Stimulated activated effector memory CD8-positive, alpha-beta T cell treated with anti-CD3 and anti-CD28 coated beads, Interleukin-12 subunit alpha, Interleukin-12 subunit beta, amount 100 ng/mL, for 72 hours (primary cell): Measurements from ENCODE around the gene ATP2B2.
"Not testable (repeated sequence)": the region's sequence is repeated elsewhere in the genome, so short reads cannot be mapped to it uniquely, and the experiment has no call there.

Experiments used
- ATAC-seq: fragments of 150-1000 bp; cut with Tn5 transposase; 2 replicates; pipeline ENCODE4 v1.10.0; 2021
- DNase-seq, 2 donors: peaks; one replicate each; pipeline ENCODE4 v3.0.0; 2021 to 2022; ENCODE audit warnings: low spot score in 2 of 2
- H3K27ac Mint-ChIP-seq: one replicate; pipeline ENCODE4 v1.8.0; 2022; ENCODE audit warnings: mild to moderate bottlenecking, mixed read lengths
- H3K36me3 Mint-ChIP-seq: one replicate; pipeline ENCODE4 v1.8.0; 2022; ENCODE audit warnings: mild to moderate bottlenecking, mixed read lengths
- H3K4me1 Mint-ChIP-seq: one replicate; pipeline ENCODE4 v1.8.0; 2022; ENCODE audit warnings: mixed read lengths
- H3K4me3 Mint-ChIP-seq: one replicate; pipeline ENCODE4 v1.8.0; 2022; ENCODE audit warnings: mild to moderate bottlenecking, mixed read lengths
- H3K9me3 Mint-ChIP-seq: one replicate; pipeline ENCODE4 v1.8.0; 2022; ENCODE audit warnings: mixed read lengths

The ATP2B2 gene

DNA sequence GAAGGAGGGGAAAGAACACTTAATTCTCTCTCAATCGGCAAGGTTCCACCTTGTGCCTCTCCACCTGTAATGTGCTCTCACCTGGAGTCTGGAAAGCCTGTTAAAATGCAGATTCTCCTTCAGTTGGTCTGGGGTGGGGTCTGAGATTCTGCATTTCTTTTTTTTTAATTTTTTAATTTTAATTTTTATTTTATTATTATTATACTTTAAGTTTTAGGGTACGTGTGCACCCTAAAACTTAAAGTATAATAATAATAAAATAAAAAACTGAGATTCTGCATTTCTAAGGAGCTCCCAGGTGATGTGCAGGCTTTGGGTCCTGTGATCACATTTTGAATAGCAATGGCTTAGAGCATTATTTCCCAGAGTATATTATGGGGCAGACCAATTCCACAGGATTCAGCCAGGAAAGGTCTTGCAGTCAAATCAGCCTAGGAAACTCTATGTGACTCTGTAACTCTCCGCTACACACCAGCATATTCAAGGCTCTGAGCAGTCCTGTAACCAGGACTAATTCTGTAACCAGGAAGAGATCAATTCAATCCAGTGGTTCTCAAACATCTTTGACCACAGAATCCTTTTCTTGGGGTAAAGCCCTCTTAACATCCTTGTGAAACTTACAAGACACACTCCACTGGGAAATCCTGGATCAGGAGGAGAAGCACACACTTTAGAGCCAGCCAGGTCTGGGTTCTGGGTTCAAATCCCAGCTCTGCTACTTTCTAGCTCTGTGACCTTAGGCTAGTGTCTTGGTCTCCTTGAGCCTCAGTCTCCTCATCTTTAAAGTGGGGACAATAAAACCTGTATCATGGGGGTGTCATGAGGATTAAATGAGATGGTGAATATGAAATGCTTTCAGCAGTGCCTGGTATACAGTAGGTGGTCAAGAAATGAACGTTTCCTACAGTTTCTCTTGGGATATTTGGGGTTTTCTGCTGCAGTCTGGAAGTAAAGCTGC, 122.2 kb downstream of the ATP2B2 start:
- H3K27ac Mint-ChIP-seq, result no peak overlapping the region
- no peaks in the 10 kb centered on the region for H3K36me3 Mint-ChIP-seq
- no peaks in the 10 kb centered on the region for H3K9me3 Mint-ChIP-seq
- DNase-seq (no peak), ATAC-seq (no peak)
- H3K4me1 Mint-ChIP-seq, result peaks cover 21% of the 10 kb centered on the region
- no peak overlapping the region for H3K4me3 Mint-ChIP-seq

DNA sequence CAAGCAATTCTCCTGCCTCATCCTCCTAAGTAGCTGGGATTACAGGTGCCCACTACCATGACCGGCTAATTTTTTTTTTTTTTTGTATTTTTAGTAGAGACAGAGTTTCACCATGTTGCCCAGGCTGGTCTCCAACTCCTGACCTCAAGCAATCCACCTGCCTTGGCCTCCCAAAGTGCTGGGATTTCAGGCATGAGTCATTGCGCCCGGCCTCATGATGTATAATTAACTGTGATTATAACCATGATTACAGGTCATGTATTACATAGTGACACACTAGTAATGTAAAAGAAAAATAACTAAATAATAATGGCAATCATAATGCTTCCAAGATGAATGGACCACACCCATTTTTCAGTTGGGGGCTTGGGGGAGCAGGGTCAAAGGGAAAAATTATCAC, 122.9 kb downstream of the ATP2B2 start:
- H3K4me1 Mint-ChIP-seq, result peaks cover 14% of the 10 kb centered on the region
- not testable (repeated sequence) for H3K9me3 Mint-ChIP-seq, ATAC-seq, H3K27ac Mint-ChIP-seq, DNase-seq, H3K4me3 Mint-ChIP-seq, H3K36me3 Mint-ChIP-seq

DNA sequence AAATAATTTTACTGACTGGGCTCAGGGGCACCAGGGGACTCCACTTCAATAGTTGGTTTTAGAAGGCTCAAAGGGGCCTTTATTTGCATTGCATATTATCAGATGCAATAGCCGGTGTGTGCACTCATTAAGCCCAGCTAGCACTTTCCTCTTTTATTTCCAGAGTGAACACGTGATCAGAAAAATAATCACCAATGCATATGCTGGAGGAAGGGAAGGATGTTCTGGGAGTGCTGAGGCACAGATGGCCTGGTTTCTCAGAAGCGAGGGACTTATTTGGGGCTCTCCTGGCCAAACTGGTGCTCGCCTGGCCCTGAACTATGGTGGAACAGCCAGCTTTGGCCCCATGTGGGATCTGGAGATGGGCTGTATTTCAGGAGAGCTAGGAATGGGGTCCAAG, 124.0 kb downstream of the ATP2B2 start:
- Mint-ChIP-seq H3K27ac (no peak overlapping the region), H3K4me1 (peaks cover 6% of the 10 kb centered on the region), H3K36me3 (no peaks in the 10 kb centered on the region), H3K4me3 (no peak overlapping the region), H3K9me3 (no peaks in the 10 kb centered on the region)
- ATAC-seq (no peak), DNase-seq (no peak)

DNA sequence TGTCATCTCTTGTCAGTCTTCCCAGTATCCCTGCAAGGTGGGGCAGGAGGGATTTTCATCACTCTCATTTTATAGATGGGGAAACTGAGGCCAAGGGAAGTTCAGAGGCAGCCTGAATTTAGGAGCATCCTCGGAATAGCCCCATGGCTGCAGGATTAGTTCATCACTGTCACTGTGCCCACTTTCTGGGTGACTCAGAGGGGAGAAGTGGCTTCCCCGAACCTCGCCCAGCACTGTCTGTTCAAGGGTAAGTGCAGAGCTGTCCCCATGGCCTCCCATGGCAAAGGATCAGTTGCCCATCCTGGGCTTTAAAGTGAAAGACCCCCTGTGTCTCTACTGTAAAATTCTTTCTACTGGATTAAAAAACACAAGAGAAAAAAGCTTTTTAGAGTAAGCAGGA, 124.5 kb downstream of the ATP2B2 start:
- Mint-ChIP-seq H3K9me3 (no peaks in the 10 kb centered on the region), H3K27ac (no peak overlapping the region), H3K4me3 (no peak overlapping the region), H3K36me3 (no peaks in the 10 kb centered on the region), H3K4me1 (peaks cover 3% of the 10 kb centered on the region)
- ATAC-seq, result no peak
- DNase-seq, result no peak

- ATAC-seq (no peak), DNase-seq (no peak)
- H3K36me3 Mint-ChIP-seq, result no peaks in the 10 kb centered on the region
- no peak overlapping the region for H3K4me3 Mint-ChIP-seq
- H3K4me1 Mint-ChIP-seq, result no peaks in the 10 kb centered on the region
- H3K9me3 Mint-ChIP-seq, result no peaks in the 10 kb centered on the region
- H3K27ac Mint-ChIP-seq, result no peak overlapping the region
Measured at GRCh38 chr3:10379961-10380360, 125.4 kb downstream of the ATP2B2 start.

DNA sequence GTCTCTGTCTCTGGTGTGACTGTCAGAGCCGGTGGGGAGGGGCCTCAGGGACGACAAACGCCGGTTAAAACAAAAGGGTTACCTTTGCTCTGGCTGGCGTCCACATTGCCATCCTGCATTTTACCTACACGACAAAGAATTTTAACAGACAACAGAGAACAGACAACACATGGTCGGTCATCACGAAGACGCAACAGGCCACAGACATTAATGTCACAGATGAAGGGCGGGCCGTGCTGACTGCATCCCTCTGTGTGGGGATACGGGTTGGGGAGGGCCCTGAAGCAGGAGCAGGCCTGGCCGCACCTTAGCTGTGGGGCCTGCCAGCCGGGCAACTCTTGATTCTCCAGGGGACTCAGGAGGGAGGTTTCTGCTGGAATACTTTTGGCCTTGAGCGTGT, 126.2 kb downstream of the ATP2B2 start:
- H3K27ac Mint-ChIP-seq, result peak overlapping the region; percentile 7

DNA sequence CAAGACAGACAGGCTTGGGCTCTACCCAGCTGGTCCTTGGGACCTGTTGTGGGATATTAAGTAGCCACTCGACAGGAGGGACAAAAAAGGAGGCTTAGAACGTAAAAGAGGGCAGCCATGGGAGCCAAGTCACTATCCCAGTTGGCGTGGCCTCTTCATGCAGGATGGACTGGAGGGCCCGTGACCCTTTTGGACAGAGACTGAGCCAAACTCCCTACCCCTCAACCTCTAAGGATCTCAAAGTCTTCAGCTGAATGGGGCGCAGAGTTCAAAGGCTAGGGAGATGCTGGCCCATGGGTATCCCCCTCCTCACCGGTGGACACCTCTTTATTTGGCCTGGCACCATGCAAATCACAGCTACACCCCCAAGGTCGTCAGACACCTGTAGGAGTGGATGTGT, 126.6 kb downstream of the ATP2B2 start:
- DNase-seq, result no peak
- no peaks in the 10 kb centered on the region for H3K9me3 Mint-ChIP-seq
- peak overlapping the region; percentile 7 for H3K27ac Mint-ChIP-seq
- H3K4me3 Mint-ChIP-seq, result no peak overlapping the region
- no peak for ATAC-seq
- no peaks in the 10 kb centered on the region for H3K4me1 Mint-ChIP-seq
- H3K36me3 Mint-ChIP-seq, result no peaks in the 10 kb centered on the region

More for the DNA sequence above, 126.2 kb downstream of the ATP2B2 start:
- ATAC-seq (no peak), DNase-seq (no peak)
- H3K4me1 Mint-ChIP-seq, result no peaks in the 10 kb centered on the region
- H3K36me3 Mint-ChIP-seq, result no peaks in the 10 kb centered on the region
- H3K4me3 Mint-ChIP-seq, result no peak overlapping the region
- no peaks in the 10 kb centered on the region for H3K9me3 Mint-ChIP-seq

DNA sequence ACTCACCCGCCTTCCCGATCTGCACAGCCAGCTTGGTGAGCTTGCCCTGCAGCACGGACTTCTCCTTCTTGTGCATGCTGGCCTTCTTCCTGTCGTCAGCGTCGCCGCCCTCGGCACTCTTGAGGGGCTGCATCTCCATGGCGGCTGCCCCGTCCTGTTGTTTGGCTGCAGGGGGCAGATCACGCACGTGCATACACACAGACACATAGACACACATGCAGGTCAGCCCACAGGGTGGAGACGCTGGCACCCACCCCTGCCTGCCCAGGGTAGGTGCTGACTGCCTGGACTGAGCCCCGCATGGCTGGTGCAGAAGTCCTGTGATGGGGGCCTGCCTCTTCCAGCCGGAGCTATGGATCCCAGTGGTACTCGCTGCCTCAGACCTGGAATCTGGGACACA, 127.1 kb downstream of the ATP2B2 start:
- DNase-seq, result no peak
- ATAC-seq, result peak; percentile 27
- Mint-ChIP-seq H3K36me3 (no peaks in the 10 kb centered on the region), H3K4me1 (no peaks in the 10 kb centered on the region), H3K27ac (no peak overlapping the region), H3K4me3 (no peak overlapping the region), H3K9me3 (no peaks in the 10 kb centered on the region)

- no peak overlapping the region for H3K27ac Mint-ChIP-seq
- H3K4me3 Mint-ChIP-seq, result no peak overlapping the region
- no peaks in the 10 kb centered on the region for H3K9me3 Mint-ChIP-seq
- H3K36me3 Mint-ChIP-seq, result no peaks in the 10 kb centered on the region
- DNase-seq, result no peak
- ATAC-seq, result no peak
- no peaks in the 10 kb centered on the region for H3K4me1 Mint-ChIP-seq
Measured at GRCh38 chr3:10377148-10377725, 128.1 kb downstream of the ATP2B2 start.

GRCh38 chr3:10376353-10376752, 129.0 kb downstream of the ATP2B2 start:
- DNase-seq (no peak), ATAC-seq (no peak)
- H3K4me1 Mint-ChIP-seq, result no peaks in the 10 kb centered on the region
- no peaks in the 10 kb centered on the region for H3K36me3 Mint-ChIP-seq
- no peak overlapping the region for H3K27ac Mint-ChIP-seq
- no peaks in the 10 kb centered on the region for H3K9me3 Mint-ChIP-seq
- H3K4me3 Mint-ChIP-seq, result no peak overlapping the region

GRCh38 chr3:10375296-10376053, 129.9 kb downstream of the ATP2B2 start:
- H3K9me3 Mint-ChIP-seq, result no peaks in the 10 kb centered on the region
- ATAC-seq, result no peak
- no peak overlapping the region for H3K27ac Mint-ChIP-seq
- no peak for DNase-seq
- H3K36me3 Mint-ChIP-seq, result no peaks in the 10 kb centered on the region
- H3K4me3 Mint-ChIP-seq, result no peak overlapping the region
- peaks cover 3% of the 10 kb centered on the region for H3K4me1 Mint-ChIP-seq

DNA sequence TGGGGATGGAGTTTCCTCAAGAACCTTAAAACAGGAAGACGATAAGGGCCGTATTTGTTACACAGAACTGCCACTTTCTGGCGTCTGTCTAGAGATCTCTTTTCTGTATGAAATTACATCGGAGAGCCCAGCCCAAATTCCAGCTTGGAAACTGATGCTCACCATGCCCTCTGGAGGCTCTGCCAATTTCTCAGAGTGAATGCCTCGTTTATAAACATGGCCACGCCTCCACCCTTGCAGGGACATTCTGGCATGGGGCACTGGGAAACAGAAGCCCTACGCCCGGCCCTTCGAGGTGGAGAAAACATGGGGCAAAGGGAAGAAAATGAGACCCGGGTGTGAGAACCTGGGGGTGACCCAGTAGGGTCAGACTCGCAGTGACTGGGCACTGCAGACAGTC, 131.1 kb downstream of the ATP2B2 start:
- no peak overlapping the region for H3K27ac Mint-ChIP-seq
- no peaks in the 10 kb centered on the region for H3K36me3 Mint-ChIP-seq
- ATAC-seq, result no peak
- H3K4me3 Mint-ChIP-seq, result no peak overlapping the region
- H3K9me3 Mint-ChIP-seq, result no peaks in the 10 kb centered on the region
- DNase-seq, result no peak
- peaks cover 7% of the 10 kb centered on the region for H3K4me1 Mint-ChIP-seq

GRCh38 chr3:10373686-10374261, 131.6 kb downstream of the ATP2B2 start:
- no peak for ATAC-seq
- no peaks in the 10 kb centered on the region for H3K36me3 Mint-ChIP-seq
- H3K27ac Mint-ChIP-seq, result no peak overlapping the region

DNA sequence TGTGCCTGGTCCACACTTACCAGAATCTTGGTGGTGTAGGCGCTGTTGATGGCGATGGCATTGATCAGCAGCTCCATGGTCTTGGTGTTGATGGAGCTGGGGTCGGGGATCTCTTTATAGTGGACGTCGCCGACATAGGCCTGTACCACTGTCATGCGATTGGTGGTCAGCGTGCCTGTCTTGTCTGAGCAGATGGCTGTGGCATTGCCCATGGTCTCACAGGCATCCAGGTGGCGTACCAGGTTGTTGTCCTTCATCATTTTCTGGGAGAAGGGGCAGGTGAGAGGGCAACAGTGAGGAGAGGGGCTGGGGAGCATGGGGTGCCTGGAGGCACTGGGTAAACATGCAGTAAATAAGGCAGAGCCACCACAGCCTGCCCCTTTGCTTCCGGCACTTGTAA, 133.6 kb downstream of the ATP2B2 start:
- Mint-ChIP-seq H3K4me3 (no peak overlapping the region), H3K36me3 (no peaks in the 10 kb centered on the region)
- no peak for ATAC-seq

More at GRCh38 chr3:10373686-10374261, 131.6 kb downstream of the ATP2B2 start:
- no peaks in the 10 kb centered on the region for H3K9me3 Mint-ChIP-seq
- H3K4me1 Mint-ChIP-seq, result peaks cover 7% of the 10 kb centered on the region
- no peak for DNase-seq
- H3K4me3 Mint-ChIP-seq, result no peak overlapping the region

DNA sequence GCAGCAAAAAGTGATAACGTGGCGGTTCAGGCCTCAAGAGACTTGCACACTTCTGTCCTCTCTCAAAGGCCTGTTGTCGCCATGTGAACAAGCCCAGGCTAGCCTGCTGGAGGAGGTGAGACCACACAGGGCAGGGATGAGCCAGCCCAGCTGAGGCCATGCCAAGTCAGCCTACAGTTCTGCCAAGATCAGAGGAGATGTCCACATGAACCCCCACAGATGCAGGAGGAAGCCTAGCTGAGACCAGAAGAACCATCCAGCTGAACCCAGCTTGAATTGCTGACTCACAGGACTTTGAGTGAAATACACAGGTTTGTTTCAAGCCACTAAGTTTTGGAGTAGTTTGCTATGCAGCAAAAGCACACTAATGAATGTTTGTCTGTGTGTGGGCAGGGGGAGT, 134.2 kb downstream of the ATP2B2 start:
- Mint-ChIP-seq H3K4me1 (peaks cover 20% of the 10 kb centered on the region), H3K27ac (no peak overlapping the region), H3K9me3 (no peaks in the 10 kb centered on the region), H3K4me3 (no peak overlapping the region), H3K36me3 (no peaks in the 10 kb centered on the region)
- DNase-seq (no peak), ATAC-seq (no peak)

More for the DNA sequence above, 133.6 kb downstream of the ATP2B2 start:
- no peak for DNase-seq
- Mint-ChIP-seq H3K27ac (no peak overlapping the region), H3K4me1 (peaks cover 14% of the 10 kb centered on the region), H3K9me3 (no peaks in the 10 kb centered on the region)
